ENCODE results near the gene METTL6.
A peak's percentile ranks its signal among the peaks of the same experiment; 100 is the strongest.
"Not testable (repeated sequence)": the region's sequence is repeated elsewhere in the genome, so short reads cannot be mapped to it uniquely, and the experiment has no call there.

METTL6 gene

DNA sequence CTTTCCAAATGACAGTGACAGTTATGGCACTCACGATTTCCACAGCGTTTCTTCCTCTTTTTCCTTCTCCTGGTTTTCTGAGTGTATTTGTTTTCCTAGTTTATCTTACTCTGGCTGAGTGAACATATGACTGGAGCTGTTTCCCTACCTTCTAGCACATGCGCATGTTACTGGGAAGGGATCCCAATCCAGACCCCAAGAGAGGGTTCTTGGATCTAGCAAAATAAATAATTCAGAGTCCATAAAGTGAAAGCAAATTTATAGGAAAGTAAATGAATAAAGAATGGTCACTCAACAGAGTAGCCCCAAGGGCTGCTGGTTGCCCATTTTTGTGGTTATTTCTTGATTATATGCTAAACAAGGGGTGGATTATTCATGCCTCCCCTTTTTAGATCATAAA lies 23.8 kb downstream of the METTL6 start:
- DNase-seq (ENCODE audit: low read depth): no peak

DNA sequence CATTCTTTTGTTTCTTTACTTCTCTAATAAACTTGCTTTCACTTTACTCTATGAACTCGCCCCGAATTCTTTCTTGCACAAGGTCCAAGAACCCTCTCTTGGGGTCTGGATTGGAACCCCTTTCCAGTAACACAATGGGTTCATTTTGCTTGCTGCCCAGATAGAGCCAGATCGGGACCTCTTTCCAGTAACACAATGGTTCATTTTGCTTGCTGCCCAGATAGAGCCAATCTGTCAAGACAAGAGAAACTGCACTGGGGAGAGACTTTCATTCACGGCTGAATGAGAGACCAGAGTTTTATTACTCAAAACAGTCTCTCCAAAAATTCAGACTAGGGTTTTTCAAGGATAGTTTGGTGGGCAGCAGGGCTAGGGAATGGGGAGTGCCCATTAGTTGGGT lies 25.4 kb downstream of the METTL6 start:
- no peak for DNase-seq (ENCODE audit: low read depth)

DNA sequence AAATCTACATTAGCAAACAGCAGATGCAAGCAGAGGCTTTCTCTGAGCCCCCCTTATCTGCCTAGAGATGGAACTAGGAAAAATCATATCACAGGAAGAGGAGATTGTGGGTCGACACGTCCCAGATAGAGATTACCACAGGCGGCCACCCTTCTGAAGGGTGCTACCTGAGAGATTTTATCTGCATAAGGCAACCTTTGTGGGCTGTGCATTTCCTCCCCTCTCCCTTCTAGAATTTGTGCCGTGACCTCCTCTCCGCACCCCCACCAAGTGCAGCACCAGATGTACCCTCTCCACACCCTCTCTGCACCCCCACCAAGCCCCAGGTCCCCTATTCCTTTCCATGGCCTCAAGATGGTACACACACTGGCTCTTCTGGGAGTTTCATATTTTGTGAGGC lies 27.4 kb downstream of the METTL6 start:
- DNase-seq (ENCODE audit: low read depth): no peak

DNA sequence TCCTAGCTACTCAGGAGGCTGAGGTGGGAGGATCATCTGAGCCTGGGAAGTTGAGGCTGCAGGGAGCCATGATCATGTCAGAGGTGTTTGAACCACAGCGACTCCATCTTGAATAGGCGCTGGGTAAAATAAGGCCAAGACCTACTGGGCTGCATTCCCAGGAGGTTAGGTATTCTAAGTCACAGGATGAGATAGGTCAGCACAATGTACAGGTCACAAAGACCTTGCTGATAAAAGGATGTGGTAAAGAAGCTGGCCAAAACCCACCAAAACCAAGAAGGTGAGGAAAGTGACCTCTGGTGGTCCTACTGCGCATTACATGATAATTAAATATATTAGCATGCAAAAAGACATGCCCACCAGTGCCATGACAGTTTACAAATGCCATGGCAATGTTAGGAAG lies 28.6 kb downstream of the METTL6 start:
- peak; percentile 16 for DNase-seq (ENCODE audit: low read depth)

DNA sequence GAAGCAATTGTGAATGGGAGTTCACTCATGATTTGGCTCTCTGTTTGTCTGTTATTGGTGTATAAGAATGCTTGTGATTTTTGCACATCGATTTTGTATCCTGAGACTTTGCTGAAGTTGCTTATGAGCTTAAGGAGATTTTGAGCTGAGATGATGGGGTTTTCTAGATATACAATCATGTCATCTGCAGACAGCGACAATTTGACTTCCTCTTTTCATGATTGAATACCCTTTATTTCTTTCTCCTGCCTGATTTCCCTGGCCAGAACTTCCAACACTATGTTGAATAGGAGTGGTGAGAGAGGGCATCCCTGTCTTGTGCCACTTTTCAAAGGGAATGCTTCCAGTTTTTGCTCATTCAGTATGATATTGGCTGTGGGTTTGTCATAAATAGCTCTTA lies 34.1 kb downstream of the METTL6 start:
- not testable (repeated sequence) for DNase-seq (ENCODE audit: low read depth)

DNA sequence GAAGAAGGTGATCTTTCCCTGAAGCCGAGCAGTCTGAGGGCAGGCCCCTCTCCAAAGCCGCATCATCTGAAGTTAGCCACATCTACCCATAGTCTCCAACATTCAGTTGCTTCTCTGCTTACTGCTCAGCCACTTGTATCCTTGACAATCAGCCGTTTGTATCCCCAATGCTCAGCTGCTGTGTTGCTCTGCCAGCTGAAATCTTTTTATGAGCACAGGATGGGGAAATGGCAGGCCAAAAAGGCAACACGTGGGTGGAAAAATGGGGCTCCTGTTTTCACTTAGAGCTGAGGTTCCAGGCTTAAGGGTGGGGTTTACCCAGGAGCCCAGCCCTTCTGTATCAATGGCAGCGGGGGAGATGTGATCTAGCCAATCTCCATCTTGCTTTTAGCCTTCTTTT lies 36.3 kb downstream of the METTL6 start:
- no peak for DNase-seq (ENCODE audit: low read depth)

DNA sequence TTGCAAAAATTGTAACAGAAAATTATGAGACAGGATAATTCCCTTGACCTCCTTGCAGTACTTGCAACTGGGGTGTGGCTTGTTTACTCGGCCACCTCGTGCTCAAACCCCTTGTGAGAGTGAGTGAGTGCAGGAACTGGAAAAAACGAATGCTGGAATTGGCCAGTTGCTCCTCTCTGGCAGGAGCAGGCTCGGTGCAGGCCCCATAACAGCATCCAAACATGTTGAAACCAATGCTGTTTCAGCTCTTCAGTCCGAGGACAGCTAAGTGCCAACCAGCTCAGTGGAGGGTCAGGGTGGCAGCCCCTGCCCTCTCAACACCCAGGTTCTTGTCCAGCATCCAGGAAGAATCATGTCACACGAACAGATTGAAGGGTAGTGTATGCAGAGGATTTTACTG lies 36.9 kb downstream of the METTL6 start:
- no peak for DNase-seq (ENCODE audit: low read depth)

DNA sequence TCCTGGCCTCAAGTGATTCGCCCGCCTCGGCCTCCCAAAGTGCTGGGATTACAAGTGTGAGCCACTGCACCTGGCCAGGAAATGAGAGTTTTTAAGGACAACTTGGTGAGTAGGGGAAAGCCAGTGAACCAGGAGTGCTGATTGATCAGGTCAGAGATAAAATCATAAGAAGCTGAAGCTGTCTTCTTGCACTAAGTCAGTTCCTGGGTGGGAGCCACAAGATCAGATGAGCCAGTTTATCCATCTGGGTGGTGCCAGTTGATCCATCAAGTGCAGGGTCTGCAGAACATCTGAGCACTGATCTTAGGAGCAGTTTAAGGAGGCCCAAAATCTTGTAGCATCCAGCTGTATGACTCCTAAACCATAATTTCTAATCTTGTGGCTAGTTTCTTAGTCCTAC lies 39.0 kb downstream of the METTL6 start:
- DNase-seq (ENCODE audit: low read depth): not testable (repeated sequence)

DNA sequence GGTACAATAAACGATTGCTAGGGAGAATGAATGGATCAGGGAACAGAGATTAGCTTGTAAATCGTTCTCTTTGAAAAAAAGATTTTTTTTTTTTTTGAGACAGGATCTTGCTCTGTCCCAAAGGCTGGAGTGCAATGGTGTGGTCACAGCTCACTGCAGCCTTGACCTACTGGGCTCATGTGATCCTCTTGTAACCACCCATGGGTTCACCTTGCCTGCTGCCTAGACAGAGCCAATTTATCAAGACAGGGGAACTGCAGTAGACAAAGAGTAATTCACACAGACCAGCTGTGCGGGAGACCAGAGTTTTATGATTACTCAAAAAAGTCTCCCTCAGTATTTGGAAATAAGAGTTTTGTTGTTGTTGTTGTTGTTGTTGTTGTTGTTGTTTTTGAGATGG lies 39.6 kb downstream of the METTL6 start:
- no peak for DNase-seq (ENCODE audit: low read depth)

DNA sequence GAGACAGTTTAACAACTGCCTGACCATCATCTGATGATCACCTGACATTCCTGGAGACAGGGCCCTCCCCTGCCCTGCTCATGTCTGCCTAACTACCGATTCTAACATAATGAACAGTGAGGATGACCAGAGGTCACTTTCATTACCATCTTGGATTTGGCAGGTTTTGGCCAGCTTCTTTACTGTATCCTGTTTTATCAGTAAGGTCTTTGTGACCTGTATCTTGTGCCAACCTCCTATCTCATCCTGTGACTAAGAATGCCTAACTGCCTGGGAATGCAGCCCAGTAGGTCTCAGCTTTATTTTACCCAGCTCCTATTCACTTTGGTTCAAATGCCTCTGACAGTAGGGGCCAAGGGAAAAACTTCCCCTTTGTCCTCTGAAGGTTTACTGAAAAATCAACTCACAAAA lies 40.2 kb downstream of the METTL6 start:
- peak; percentile 12 for DNase-seq (ENCODE audit: low read depth)

DNA sequence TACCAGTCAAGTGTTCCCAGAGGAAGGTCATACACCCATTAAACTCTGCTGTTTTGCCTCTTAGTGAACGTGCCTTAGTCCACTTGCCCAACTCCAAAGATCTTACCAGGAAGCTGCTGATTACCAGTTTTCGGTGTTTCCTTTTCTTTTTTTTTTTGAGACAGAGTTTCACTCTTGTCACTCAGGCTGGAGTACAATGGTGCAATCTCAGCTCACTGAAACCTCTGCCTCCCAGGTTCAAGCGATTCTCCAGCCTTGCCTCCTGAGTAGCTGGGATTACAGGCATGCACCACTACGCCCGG lies 40.7 kb downstream of the METTL6 start:
- not testable (repeated sequence) for DNase-seq (ENCODE audit: low read depth)

DNA sequence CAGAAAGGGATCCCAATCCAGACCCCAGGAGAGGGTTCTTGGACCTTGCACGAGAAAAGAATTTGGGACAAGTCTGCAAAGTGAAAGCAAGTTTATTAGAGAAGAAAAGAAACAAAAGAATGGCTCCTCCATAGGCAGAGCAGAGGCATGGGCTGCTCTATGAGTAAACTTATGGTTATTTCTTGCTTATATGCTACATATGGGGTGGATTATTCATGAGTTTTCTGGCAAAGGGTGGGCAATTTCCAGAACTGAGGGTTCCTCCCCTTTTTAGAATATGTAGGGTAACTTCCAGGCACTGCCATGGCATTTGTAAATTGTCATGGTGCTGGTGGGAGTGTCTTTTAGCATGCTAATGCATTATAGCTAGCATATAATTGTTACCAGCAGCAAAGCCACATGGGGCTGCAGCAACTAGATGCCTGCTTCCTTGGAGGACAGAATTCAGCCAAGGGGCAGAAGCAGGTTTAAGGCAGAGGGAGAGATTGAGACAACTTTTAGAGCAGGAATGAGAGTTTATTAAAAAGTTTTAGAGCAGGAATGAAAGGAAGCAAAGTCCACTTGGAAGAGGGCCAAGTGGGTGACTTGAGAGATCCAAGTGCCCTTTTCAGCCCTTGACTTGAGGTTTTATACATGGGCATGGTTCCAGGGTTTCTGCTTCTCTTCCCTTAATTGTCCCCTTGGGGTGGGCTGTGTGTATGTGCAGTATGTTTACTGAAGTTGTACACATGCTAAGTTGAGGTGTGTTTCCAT lies 41.3 kb downstream of the METTL6 start:
- no peak for DNase-seq (ENCODE audit: low read depth)

DNA sequence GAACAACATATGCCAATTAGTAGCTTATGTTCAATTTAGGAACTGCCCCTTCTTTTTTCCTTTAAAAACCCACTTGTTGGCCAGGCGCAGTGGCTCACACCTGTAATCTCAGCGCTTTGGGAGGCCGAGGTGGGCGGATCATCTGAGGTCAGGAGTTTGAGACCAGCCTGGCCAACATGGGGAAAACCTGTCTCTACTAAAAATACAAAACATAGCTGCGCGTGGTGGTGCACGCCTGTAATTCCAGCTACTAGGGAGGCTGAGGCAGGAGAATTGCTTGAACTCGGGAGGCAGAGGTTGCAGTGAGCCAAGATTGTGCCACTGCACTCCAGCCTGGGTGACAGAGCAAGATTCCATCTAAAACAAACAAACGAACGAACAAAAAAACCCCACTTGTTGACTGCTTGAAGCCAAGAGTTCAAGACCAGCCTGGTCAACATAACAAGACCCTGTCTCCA lies 42.1 kb downstream of the METTL6 start:
- not testable (repeated sequence) for DNase-seq (ENCODE audit: low read depth)

DNA sequence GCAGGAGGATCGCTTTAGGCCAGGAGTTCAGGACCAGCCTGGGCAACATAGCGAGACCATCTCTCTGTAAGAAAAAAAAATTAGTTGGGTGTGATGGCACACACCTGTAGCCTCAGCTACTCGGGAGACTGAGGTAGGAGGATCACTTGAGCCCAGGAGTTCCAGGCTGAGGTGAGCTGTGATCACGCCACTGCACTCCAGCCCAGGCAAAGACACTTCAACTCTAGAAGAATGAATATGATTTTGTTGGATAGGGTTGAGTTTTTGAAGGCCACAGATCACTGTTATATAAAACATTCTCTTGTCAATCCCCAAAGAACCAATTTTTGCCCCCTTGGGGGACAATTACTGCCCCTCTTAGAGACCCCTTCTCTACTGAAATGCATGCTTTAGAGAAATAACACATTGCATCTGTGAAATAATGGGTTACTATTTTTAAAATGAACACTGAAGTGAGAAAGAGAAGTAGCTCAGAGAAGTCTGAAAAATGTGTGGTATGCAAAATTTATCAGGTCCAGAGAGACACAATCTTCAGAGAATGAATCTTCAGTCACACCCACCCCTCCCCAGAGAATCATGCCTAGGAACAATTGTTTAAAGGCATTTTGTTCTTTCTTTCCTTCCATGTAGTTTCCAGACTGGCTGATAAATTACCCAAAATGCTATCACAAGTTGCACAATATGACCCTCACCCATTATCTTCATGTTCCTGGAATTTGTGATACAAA lies 42.7 kb downstream of the METTL6 start:
- DNase-seq (ENCODE audit: low read depth): no peak

DNA sequence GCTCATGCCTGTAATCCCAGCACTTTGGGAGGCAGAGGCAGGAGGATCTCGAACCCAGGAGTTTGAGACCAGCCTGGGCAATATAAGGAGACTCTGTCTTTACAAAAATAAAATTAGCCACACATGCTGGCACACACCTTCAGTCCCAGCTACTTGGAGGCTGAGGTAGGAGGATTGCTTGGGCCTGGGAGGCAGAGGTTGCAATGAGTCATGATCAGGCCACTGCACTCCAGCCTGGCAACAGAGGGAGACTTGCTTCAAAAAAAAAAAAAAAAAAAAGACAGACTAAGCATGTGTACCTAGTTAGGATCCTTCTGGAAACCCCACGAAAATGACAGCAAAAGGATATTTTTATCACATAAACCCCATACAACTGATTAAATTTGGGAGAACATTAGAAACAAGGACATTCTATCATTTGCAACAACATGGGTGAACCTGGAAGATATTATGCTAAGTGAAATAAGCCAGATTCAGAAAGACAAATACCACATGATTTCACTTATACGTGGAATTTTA lies 44.9 kb downstream of the METTL6 start:
- no peak for DNase-seq (ENCODE audit: low read depth)

DNA sequence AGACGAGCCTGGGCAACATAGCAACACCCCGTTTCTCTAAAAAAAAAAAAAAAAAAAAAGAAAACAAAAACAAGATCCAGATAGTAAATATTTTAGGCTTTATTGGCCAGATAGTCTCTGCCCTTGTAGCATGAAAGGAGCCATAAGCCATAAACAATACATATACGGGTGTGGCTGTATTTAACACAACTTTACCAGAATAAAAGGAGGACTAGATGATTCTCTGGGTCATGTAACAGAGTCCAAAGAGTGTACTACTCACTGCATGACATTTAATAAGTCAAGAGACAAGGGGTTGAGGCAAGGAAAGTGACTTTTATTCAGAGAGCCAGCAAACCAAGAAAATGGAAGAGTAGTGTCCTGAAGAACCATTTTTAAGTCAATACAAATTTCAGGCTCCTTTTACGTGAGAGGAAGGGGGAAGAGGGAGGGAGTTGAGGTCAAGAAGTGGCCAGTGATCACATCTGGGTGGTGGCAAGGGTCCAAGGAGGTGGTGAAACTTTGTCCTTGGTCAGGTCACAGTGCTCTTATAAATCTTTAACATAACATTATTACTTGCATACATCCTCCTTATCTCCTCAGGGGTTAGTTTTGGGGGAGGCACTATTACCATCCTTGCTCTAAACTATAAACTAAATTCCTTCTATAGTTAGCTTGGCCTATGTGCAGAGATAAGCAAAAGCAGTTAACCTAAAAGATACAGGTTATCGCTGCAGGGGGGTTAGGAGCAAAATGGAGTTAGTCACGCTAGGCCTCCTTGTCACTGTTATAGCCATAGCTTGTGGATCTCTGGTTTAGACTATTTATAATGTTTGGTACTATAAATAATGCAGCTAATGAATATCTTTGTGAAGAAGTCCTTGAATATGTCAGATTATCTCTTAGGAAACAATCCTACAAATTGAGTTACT lies 46.1 kb downstream of the METTL6 start:
- no peak for DNase-seq (ENCODE audit: low read depth)

DNA sequence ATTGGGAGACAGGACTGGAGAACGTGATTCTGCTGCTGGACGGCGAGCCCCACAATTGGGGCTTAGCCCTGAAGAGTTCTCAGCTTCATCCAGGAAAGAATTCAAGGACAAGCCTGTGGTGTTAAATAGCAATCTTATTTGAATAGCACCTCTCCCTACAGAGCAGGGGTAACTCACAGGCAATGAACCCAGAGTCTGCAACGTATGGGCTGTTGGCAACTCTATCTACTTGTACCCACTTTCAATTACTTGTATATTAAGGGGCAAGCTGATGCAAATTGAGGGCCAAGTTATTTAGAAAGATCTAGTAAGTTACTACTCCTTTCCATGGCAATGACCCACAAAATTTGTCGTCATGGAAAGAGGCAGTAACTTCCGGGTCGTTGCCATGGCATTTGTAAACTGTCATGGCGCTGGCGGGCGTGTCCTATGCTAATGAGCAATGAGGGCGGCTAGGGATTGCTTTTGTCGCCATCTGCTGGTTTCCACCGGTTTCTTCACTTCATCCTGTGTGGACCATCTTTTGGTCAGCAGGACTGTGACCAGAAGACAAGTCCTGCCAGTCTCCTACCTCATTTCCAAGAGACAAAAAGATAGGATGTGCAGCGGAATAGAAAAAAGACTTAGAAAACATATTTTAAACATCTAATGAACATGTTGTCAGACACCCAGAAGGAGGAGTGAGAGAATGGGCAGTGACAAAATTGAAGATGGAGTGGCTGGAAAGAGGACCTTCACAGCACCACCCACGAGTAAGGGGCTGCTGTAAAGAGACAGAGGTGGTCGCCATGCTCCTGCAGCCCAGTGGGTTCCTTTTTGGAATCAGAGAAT lies 49.2 kb downstream of the METTL6 start:
- DNase-seq (ENCODE audit: low read depth): peak; percentile 90

DNA sequence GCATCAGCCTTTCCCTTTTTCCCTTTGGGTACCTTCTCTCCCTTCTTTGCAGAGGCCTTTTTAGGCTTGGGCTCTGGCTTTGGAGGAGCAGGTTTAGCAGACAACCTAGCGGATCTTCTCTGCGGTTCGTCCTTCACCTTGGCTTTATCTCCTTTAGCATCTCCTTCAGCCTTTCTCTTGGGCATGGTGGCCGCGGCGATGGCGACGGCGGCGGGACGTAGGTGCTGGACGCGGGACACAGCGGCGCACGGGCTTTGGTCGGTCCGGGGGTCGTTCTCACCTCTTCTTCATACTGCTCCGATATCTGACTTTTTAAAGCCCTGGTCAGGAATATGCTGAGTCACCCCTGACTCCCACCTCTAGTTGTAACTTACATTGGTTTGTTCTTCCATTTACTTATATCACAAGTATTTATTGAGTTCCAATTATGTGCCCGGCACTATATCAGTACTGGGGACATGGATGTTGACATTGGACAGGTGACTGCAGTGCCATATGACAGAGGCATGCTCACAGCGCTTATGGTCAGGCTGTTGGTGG lies 51.8 kb downstream of the METTL6 start:
- DNase-seq (ENCODE audit: low read depth): no peak

DNA sequence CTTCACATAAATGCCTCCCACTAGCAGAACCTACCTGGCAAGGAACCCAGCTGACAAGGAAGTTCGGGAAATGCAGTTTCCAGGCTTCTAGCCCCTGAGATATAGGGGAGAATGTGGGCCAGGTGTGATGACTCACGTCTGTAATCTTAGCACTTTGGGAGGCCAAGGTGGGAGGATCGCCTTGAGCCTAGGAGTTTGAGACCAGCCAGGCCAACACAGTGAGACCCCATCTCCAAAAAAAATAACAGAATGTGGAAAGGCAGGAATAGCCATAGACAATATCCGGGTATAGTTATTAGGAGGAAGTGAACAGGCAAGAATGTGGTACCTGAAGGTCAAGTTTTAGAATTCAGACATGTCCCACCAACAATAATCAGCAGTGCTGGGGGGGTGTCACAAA lies 54.4 kb downstream of the METTL6 start:
- no peak for DNase-seq (ENCODE audit: low read depth)

DNA sequence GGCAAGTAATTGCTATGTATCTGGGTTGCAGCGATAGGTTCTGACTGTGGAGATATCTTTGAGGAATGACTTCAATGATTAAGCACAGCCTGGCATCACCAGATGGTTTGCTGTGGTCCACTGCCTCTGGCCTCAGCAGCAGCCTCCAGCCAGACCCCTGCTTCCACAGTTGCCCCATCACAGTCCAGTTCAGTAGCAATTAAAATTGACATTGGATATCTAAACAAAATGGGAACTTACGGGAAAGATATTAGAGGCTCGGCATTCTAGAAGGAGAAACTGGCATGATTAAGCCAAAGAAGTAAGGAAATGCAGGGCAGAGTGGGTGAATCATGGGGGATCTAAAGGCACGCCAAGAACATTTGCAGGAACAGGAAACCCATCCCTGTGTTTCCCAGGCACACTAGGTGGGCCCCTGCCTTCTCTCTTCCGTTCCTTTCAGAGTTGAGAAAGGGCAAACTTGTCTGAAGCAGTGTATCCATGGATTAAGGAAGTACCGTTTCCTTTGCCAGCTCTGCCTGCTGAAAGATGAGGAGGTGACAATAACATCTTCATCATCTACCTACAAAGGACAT lies 58.7 kb downstream of the METTL6 start:
- no peak for DNase-seq (ENCODE audit: low read depth)

DNA sequence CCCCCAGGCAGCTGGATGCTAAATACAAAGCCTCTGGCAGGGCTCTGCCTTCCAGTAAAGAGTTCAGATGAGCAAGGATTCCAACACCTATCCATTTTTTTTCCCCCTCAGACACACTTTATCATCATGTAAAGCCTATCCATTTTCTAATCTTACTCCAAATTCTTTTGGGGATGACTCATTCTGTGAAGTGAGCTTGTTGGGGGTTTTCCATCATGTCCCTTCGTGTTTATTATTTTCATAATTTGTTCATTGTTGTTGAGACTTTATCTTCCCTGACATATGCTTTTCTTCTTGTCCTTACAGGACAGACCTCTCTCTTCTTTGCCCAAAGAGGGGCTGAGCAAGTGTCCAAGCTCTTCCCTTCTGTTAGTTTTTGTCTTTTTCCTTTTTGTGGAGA lies 60.3 kb downstream of the METTL6 start:
- peak; percentile 64 for DNase-seq (ENCODE audit: low read depth)
